ENCODE measurements around the gene MAMLD1. TPM values are rescaled to one million over a fixed set of nuclear protein-coding genes. Genes with fewer than 3 reads are reported as not detected.

MAMLD1 gene
- total RNA-seq, 1 experiment from 2014 or later, result 0.48 TPM

GRCh38 chrX:150465881-150466775 is 103.0 kb downstream of the MAMLD1 start:
- Histone ChIP-seq H2BK5ac (ENCODE audit: insufficient read length, low read length) (no peak overlapping the region), H3K23me2 (ENCODE audit: insufficient read length, low read depth, low read length, poor library complexity, severe bottlenecking) (no peaks in the 10 kb centered on the region), H3K14ac (ENCODE audit: insufficient read depth, low read length) (no peak overlapping the region), H2AK5ac (ENCODE audit: insufficient read length, low read length) (no peak overlapping the region), H3K56ac (ENCODE audit: insufficient read length, low read depth, low read length) (no peak overlapping the region), H2BK120ac (ENCODE audit: low read depth, low read length, poor library complexity, severe bottlenecking) (no peak overlapping the region), H3K23ac (ENCODE audit: insufficient read length, low read depth, low read length) (no peak overlapping the region), H3K79me2 (ENCODE audit: insufficient read depth, low read length) (no peaks in the 10 kb centered on the region), H3K9me3 (ENCODE audit: control insufficient read depth, low read depth, low read length) (no peaks in the 10 kb centered on the region), H2BK20ac (ENCODE audit: low read depth, low read length, poor library complexity, severe bottlenecking) (no peak overlapping the region), H3K4me1 (ENCODE audit: insufficient read depth, low read length) (no peaks in the 10 kb centered on the region), H2AFZ (ENCODE audit: low read length) (no peak overlapping the region), H3T11ph (ENCODE audit: low read length) (no peak overlapping the region), H2BK15ac (ENCODE audit: low read depth, low read length) (no peak overlapping the region), H4K91ac (ENCODE audit: insufficient read length, low read depth, low read length) (no peak overlapping the region), H4K8ac (replicated peaks; ENCODE audit: insufficient read length, low read depth, low read length) (no peak overlapping the region), H4K20me1 (ENCODE audit: control insufficient read depth, insufficient read depth, insufficient read length) (no peaks in the 10 kb centered on the region), H3K18ac (ENCODE audit: insufficient read length, low read depth, low read length) (no peak overlapping the region), H3K27me3 (ENCODE audit: insufficient read depth, low read length) (no peaks in the 10 kb centered on the region), H3K27ac (ENCODE audit: insufficient read length, low read depth, low read length) (no peak overlapping the region), H4K5ac (ENCODE audit: insufficient read length, low read depth, low read length) (no peak overlapping the region), H3K9ac (ENCODE audit: extremely low read depth, insufficient read length, low read length) (no peak overlapping the region), H3K4ac (ENCODE audit: low read depth, low read length) (no peak overlapping the region), H3K4me2 (ENCODE audit: insufficient read depth, insufficient read length, low read length) (no peak overlapping the region), H2BK12ac (ENCODE audit: insufficient read length, low read depth, low read length) (no peak overlapping the region), H3K79me1 (ENCODE audit: insufficient read depth, low read depth, low read length, poor library complexity, severe bottlenecking) (no peaks in the 10 kb centered on the region)
- no peak overlapping the region for H3K4me3 Mint-ChIP-seq
- peaks cover 2% of the 10 kb centered on the region; the same call in 1 of the 2 replicates for H3K27me3 Mint-ChIP-seq (ENCODE audit: low read depth)
- H3K27ac Mint-ChIP-seq, result no peak overlapping the region
- no peak for TF ChIP-seq CTCF (conservative IDR thresholded peaks at IDR 0.05)
- WGBS (ENCODE audit: extremely low coverage, insufficient read length, low lambda C conversion rate), result no CpG with 5 or more reads among the region's 15 CpGs
- H3K9me3 Mint-ChIP-seq, result peaks cover 62 to 86% of the 10 kb centered on the region in 2 experiments
- DNase-seq, result no peak
- H3K4me1 Mint-ChIP-seq, result no peaks in the 10 kb centered on the region
- H3K36me3 Mint-ChIP-seq (ENCODE audit: insufficient read depth in 1 of 3, low read depth in 3 of 3), result peaks cover 0 to 6% (median 0%) of the 10 kb centered on the region in 3 experiments; a peak in 3 of 7 replicates
